ENCODE results near the gene TEDC1. TPM values are rescaled to one million over a fixed set of nuclear protein-coding genes. Genes with fewer than 3 reads are reported as not detected.

Gene TEDC1
- total RNA-seq, 1 donor from 2014 or later: 18.1 TPM

DNA sequence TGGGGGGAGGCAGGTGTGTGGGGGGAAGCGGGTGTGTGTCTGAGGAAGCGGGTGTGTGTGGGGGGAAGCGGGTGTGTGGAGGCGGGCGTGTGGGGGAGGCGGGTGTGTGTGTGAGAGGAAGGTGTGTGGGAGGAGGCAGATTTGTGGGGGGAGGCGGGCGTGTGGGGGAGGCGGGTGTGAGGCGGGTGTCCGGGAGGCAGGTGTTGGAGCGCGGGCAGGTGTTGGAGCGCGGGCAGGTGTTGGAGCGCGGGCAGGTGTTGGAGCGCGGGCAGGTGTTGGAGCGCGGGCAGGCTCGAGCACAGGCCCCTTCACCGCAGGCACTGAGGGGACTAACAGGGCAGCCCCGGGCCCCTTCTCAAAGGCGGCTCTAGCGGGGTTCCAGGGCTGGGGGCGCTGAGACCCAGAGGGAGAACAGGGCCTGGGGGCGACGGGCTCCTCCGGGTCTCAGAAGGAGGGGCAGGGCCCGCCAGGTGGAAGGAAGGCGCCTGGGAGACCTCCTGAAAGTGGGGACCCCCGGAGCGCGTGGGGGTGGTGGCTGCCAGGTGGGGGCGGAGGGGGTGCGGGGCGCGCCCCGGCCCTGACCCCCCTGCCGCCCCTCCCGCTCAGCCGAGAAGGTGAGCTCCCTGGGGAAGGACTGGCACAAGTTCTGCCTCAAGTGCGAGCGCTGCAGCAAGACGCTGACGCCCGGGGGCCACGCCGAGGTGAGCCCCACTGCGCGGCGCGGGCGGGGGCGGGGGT lies 13.2 kb upstream of the TEDC1 start:
- DNase-seq (peak; percentile 44), ATAC-seq (ENCODE audit: low read depth) (no peak)
- CTCF ChIA-PET: interaction anchor here (1.4 kb wide), 1 partner anchor 12 kb away, joined by 8 read pairs; no protein-coding TSS in a partner anchor
- Mint-ChIP-seq H3K4me1 (peaks cover 62% of the 10 kb centered on the region), H3K4me3 (no peak overlapping the region), H3K27me3 (peaks cover 3% of the 10 kb centered on the region), H3K9me3 (no peaks in the 10 kb centered on the region), H3K27ac (no peak overlapping the region), H3K36me3 (ENCODE audit: low read depth) (no peaks in the 10 kb centered on the region)
- intact Hi-C loops (cut with micrococcal nuclease): loop anchor here (2.0 to 5.0 kb wide), 2 partner anchors 13 to 61 kb away; partner anchors contain the start of genes MTA1 and TEDC1
- POLR2A ChIA-PET: interaction anchor here (0.6 to 1.4 kb wide), 5 partner anchors 10 to 689 kb away, joined by 3 to 4 read pairs (median 4); partner anchors contain the start of gene TEX22
- TF ChIP-seq, protein P1, sequence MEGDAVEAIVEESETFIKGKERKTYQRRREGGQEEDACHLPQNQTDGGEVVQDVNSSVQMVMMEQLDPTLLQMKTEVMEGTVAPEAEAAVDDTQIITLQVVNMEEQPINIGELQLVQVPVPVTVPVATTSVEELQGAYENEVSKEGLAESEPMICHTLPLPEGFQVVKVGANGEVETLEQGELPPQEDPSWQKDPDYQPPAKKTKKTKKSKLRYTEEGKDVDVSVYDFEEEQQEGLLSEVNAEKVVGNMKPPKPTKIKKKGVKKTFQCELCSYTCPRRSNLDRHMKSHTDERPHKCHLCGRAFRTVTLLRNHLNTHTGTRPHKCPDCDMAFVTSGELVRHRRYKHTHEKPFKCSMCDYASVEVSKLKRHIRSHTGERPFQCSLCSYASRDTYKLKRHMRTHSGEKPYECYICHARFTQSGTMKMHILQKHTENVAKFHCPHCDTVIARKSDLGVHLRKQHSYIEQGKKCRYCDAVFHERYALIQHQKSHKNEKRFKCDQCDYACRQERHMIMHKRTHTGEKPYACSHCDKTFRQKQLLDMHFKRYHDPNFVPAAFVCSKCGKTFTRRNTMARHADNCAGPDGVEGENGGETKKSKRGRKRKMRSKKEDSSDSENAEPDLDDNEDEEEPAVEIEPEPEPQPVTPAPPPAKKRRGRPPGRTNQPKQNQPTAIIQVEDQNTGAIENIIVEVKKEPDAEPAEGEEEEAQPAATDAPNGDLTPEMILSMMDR (IDR thresholded peaks at IDR 0.05): no peak

DNA sequence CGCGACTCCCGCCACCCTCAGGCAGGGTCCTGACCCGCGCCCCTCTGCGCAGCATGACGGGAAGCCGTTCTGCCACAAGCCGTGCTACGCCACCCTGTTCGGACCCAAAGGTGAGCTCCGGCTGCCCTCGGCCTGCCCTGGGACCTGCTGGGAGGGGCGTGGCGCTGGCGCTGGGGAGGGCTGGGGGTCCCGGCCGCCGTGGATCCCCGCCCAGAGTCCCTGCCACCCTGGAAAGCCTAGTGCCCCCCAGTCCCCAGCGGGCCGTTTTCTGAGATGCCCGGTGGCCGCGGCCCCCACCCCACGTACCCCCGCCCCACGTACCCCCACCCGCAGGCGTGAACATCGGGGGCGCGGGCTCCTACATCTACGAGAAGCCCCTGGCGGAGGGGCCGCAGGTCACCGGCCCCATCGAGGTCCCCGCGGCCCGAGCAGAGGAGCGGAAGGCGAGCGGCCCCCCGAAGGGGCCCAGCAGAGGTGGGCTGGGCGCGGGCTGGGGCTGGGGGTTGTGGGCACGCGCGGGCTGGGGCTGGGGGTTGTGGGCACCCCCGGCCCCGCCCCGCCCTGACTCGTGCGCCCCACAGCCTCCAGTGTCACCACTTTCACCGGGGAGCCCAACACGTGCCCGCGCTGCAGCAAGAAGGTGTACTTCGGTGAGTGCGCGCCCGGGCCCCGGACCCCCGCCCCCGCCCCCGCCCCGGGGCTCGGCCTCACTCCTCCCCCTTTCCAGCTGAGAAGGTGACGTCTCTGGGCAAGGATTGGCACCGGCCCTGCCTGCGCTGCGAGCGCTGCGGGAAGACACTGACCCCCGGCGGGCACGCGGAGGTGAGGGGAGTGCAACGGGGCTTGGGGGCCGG lies 12.4 kb upstream of the TEDC1 start:
- Mint-ChIP-seq H3K9me3 (no peaks in the 10 kb centered on the region), H3K36me3 (ENCODE audit: low read depth) (no peaks in the 10 kb centered on the region), H3K27ac (no peak overlapping the region), H3K27me3 (peaks cover 3% of the 10 kb centered on the region), H3K4me1 (peaks cover 63% of the 10 kb centered on the region), H3K4me3 (no peak overlapping the region)
- intact Hi-C loops (cut with micrococcal nuclease): loop anchor here (5.0 kb wide), 1 partner anchor 61 kb away; the partner anchor contains the start of gene MTA1
- ChIA-PET CTCF (interaction anchor here (1.4 kb wide), 1 partner anchor 12 kb away, joined by 8 read pairs; no protein-coding TSS in a partner anchor), POLR2A (interaction anchor here (0.6 to 1.4 kb wide), 4 partner anchors 11 to 690 kb away, joined by 3 to 4 read pairs (median 4); partner anchors contain the start of gene TEX22)
- DNase-seq: peak; percentile 35
- TF ChIP-seq, protein P1 (IDR thresholded peaks at IDR 0.05): no peak
- no peak for ATAC-seq (ENCODE audit: low read depth)

DNA sequence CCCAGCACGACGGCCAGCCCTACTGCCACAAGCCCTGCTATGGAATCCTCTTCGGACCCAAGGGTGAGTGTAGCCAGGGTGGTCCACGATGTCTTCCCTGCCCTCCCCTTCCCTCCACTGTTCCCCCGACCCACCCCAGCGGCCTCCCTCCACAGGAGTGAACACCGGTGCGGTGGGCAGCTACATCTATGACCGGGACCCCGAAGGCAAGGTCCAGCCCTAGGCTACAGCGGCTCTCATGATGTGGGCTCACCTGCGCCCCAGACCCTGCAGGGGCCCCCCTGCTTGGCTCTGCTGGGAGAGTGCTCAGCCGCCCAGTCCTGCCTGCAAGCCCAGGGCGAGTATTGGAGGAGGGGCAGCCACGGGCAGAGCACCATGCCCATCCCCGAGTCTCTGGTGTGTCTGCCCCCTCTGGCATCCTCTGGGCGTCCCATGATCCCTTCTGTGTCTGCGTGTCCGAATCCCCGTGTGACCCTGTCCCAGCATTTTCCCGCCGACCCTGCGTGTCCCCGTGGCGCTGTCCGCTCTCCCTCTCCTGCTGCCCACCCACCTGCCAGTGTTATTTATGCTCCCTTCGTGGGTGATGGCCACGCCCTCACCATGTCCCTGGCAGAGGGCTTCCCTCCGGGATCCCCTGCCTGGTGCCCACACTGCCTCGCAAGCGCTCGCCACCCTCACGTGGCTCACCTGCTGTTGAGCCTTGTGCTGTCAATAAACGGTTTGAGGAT lies 11.5 kb upstream of the TEDC1 start:
- POLR2A ChIA-PET: no interaction called here
- H3K27ac Mint-ChIP-seq: peak overlapping the region; percentile 61
- no peaks in the 10 kb centered on the region for H3K9me3 Mint-ChIP-seq
- TF ChIP-seq, protein P1 (IDR thresholded peaks at IDR 0.05): no peak
- peaks cover 67% of the 10 kb centered on the region for H3K4me1 Mint-ChIP-seq
- intact Hi-C loops (cut with micrococcal nuclease): loop anchor here (2.0 to 5.0 kb wide), 2 partner anchors 53 to 62 kb away; partner anchors contain the start of gene MTA1
- no peak for DNase-seq
- CTCF ChIA-PET: interaction anchor here (1.1 to 2.2 kb wide), 3 partner anchors 9 to 62 kb away, joined by 3 to 58 read pairs (median 9); partner anchors contain the start of gene TEDC1
- H3K27me3 Mint-ChIP-seq: peaks cover 3% of the 10 kb centered on the region
- H3K4me3 Mint-ChIP-seq: peak overlapping the region; percentile 35
- H3K36me3 Mint-ChIP-seq (ENCODE audit: low read depth): no peaks in the 10 kb centered on the region
- ATAC-seq (ENCODE audit: low read depth): no peak

DNA sequence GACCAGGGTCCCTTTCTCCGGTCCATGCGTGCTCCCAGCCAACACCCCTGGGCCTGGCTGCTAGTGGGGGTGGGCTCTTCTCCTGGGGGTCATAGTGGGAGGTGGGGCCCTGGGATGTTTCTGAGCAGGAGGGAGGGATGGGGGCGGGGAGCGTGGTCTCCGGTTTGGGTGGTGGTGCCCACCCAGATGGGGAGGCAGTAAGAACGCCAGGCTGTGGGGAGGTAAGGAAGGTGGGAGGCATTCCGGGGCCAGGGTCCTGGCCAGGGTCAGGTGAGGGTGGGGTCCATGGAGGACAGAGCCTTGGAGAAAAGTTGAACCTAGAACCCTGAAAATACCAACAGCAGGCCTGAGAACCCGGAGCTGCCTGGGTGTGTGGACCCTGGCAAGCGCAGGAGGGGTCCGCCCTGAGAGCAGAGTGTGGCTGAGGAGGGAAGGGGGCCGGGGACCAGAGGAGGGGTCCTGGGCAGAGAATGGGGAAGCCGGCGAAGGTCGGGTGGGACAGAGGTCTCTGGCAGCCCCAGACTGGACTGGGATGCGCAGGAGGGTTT lies 10.8 kb upstream of the TEDC1 start:
- ATAC-seq (ENCODE audit: low read depth) (no peak), DNase-seq (no peak)
- H3K9me3 Mint-ChIP-seq: no peaks in the 10 kb centered on the region
- H3K4me3 Mint-ChIP-seq: no peak overlapping the region
- no peaks in the 10 kb centered on the region for H3K36me3 Mint-ChIP-seq (ENCODE audit: low read depth)
- TF ChIP-seq, protein P1 (IDR thresholded peaks at IDR 0.05): no peak
- H3K4me1 Mint-ChIP-seq: peaks cover 73% of the 10 kb centered on the region
- intact Hi-C loops (cut with micrococcal nuclease): loop anchor here (2.0 kb wide), 1 partner anchor 53 kb away; no protein-coding TSS in a partner anchor
- ChIA-PET POLR2A (interaction anchor here (1.3 to 1.9 kb wide), 3 partner anchors 10 to 52 kb away, joined by 3 to 33 read pairs (median 6); no protein-coding TSS in a partner anchor), CTCF (interaction anchor here (0.7 to 2.2 kb wide), 14 partner anchors 9 to 109 kb away, joined by 3 to 58 read pairs (median 4); partner anchors contain the start of genes TEDC1 and TMEM121)
- H3K27me3 Mint-ChIP-seq: peaks cover 3% of the 10 kb centered on the region
- H3K27ac Mint-ChIP-seq: peak overlapping the region; percentile 94
